ENCODE data around the gene DTD2. TPM values are rescaled to one million over a fixed set of nuclear protein-coding genes. Genes with fewer than 3 reads are reported as not detected.
A peak's percentile ranks its signal among the peaks of the same experiment; 100 is the strongest.

The DTD2 gene
- total RNA-seq, 2 donors from 2014 or later, result 28.9 to 56.5 TPM

DNA sequence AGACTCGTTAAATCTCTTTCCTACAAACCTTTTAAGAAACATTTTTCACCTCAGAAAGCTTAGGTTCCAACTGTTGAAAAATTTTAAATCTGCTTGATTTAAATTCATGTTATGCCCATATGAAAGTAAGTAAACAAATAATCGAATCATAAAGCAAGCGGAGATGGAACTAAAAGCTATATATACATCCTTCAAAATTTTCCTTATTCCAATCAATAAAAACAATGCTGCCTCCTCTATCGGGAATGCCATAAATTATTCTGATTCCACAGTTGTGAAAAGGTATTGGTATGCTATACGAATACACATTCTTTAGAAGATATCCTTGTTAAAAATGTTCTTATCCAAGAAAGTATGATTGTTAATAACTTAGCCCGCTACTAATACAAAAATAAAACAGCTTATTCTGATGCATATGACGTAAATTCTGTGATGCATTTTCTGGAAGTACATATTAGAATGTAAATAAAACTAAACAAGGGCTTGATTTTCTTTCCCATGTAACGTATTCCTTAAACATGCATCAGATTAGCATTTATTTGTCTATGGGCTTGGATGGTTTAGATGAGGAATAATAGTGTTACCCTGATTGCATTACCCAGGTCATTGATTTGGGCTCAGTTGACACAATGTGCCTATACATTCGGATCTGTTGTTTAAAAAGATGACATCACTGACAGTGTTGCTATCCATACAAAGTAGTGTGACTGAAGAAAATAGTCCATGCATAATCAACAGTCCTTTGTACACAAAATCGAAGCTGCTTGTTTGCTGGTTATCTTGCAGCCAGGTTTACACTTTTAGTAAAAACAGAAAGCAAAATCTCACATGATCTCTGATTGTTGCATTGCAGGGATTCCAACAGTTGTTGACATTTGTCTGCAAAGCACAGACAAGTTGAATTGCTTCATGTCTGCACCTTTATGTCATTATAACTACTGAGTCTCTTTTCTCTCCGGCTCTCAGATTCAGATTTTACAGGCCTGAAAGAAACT, 656 bp upstream of the DTD2 start:
- peak overlapping the region; percentile 77 for H3K4me3 ChIP-seq
- DNase-seq (ENCODE audit: low spot score) (no peak), ATAC-seq (ENCODE audit: insufficient number of reproducible peaks, low FRiP score, low read depth) (no peak)
- H3K27me3 ChIP-seq (replicated peaks; ENCODE audit: insufficient read depth), result no peaks in the 10 kb centered on the region
- TF ChIP-seq, protein P1, sequence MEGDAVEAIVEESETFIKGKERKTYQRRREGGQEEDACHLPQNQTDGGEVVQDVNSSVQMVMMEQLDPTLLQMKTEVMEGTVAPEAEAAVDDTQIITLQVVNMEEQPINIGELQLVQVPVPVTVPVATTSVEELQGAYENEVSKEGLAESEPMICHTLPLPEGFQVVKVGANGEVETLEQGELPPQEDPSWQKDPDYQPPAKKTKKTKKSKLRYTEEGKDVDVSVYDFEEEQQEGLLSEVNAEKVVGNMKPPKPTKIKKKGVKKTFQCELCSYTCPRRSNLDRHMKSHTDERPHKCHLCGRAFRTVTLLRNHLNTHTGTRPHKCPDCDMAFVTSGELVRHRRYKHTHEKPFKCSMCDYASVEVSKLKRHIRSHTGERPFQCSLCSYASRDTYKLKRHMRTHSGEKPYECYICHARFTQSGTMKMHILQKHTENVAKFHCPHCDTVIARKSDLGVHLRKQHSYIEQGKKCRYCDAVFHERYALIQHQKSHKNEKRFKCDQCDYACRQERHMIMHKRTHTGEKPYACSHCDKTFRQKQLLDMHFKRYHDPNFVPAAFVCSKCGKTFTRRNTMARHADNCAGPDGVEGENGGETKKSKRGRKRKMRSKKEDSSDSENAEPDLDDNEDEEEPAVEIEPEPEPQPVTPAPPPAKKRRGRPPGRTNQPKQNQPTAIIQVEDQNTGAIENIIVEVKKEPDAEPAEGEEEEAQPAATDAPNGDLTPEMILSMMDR (IDR thresholded peaks at IDR 0.05), result no peak
- H3K9me3 ChIP-seq, result no peaks in the 10 kb centered on the region
- H3K4me1 ChIP-seq (ENCODE audit: control insufficient read depth in 1 of 2, low read depth in 2 of 2), result peaks cover 3 to 12% of the 10 kb centered on the region in 2 donors
- H3K36me3 ChIP-seq, result no peaks in the 10 kb centered on the region
- peak overlapping the region; percentile 68 to 75 for H3K27ac ChIP-seq

DNA sequence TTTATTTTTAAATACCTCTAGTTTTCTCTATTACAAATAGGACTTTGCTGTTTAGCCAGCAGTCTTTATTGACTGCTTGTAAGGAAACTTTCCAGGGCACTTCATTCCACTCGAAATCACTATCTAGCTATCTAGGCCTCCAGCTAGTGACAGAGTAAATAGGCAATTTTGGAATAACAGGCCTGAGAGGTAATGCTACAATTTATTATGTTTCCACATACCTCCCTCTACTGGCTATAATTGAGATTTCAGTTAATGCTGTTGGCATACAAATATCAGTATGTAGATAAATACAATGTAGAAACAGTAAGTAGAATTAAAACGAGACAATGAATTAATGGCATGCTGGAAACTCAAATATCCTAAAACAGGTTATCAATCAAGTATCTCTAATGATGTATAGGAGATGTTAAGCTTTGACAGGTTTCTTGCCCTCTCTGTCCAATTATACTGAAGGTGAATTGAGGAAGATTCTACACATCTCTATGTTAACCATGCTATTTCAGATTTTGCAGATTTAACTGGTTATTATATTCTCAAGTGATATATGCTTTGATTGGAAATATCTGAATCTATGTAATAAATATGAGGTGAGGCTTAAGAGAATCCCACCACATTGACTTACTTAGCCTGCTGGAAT, 7.2 kb downstream of the DTD2 start:
- ATAC-seq (ENCODE audit: insufficient number of reproducible peaks, low FRiP score, low read depth) (peak; percentile 50), DNase-seq (ENCODE audit: low spot score) (no peak)
- no peak overlapping the region for H3K4me3 ChIP-seq
- H3K36me3 ChIP-seq, result peaks cover 8% of the 10 kb centered on the region
- TF ChIP-seq, protein P1 (IDR thresholded peaks at IDR 0.05), result peak; percentile 63
- no peaks in the 10 kb centered on the region for H3K27me3 ChIP-seq (replicated peaks; ENCODE audit: insufficient read depth)
- peaks cover 0 to 5% of the 10 kb centered on the region in 2 donors for H3K4me1 ChIP-seq (ENCODE audit: control insufficient read depth in 1 of 2, low read depth in 2 of 2)
- H3K9me3 ChIP-seq, result no peaks in the 10 kb centered on the region
- H3K27ac ChIP-seq, result no peak overlapping the region

DNA sequence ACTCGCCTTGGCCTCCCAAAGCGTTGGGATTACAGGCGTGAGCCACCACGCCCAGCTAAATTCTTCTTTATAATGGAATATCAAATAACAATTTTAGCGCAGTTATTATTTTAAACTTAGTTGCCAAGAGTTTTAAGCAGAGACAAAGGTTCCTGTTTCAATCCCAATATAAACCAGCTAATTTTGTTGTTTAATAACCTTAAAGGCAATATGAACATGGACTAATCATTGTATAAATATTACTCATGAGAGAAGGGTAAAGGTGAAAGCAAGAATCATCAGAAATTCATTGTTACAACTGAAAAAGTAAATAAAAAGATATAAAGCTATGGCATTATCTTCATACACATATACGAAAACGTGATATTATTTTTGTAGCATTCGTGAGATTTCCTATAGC, 8.2 kb downstream of the DTD2 start:
- Histone ChIP-seq H3K9me3 (no peaks in the 10 kb centered on the region), H3K36me3 (peaks cover 8% of the 10 kb centered on the region), H3K4me1 (ENCODE audit: control insufficient read depth in 1 of 2, low read depth in 2 of 2) (peaks cover 0 to 2% of the 10 kb centered on the region in 2 donors), H3K27ac (no peak overlapping the region), H3K27me3 (replicated peaks; ENCODE audit: insufficient read depth) (no peaks in the 10 kb centered on the region), H3K4me3 (no peak overlapping the region)
- DNase-seq (ENCODE audit: low spot score) (no peak), ATAC-seq (ENCODE audit: insufficient number of reproducible peaks, low FRiP score, low read depth) (no peak)
- TF ChIP-seq, protein P1 (IDR thresholded peaks at IDR 0.05), result no peak

DNA sequence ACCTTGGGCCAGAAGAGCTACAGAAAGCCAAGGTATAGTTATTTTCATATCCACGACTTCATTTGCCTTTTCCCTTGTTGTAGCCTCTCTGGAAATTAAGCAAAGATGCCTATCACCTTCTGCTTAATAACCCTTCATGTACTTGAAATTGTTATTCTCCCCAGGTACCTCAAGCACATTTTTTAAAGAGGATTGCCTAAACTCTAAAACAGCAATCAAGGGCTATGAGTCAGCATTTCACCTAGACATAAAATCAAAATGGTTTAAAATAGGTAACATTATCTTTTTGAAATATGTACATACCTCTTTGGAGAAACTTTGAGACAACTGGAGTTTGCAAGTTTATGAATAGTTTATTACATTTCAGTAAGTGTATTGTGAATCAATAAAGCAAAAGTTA, 11.6 kb downstream of the DTD2 start:
- DNase-seq (ENCODE audit: low spot score) (no peak), ATAC-seq (ENCODE audit: insufficient number of reproducible peaks, low FRiP score, low read depth) (no peak)
- Histone ChIP-seq H3K36me3 (no peaks in the 10 kb centered on the region), H3K4me3 (no peak overlapping the region), H3K9me3 (no peaks in the 10 kb centered on the region), H3K4me1 (ENCODE audit: control insufficient read depth in 1 of 2, low read depth in 2 of 2) (peaks cover 3 to 16% of the 10 kb centered on the region in 2 donors), H3K27me3 (replicated peaks; ENCODE audit: insufficient read depth) (no peaks in the 10 kb centered on the region), H3K27ac (no peak overlapping the region)
- TF ChIP-seq, protein P1 (IDR thresholded peaks at IDR 0.05), result no peak

DNA sequence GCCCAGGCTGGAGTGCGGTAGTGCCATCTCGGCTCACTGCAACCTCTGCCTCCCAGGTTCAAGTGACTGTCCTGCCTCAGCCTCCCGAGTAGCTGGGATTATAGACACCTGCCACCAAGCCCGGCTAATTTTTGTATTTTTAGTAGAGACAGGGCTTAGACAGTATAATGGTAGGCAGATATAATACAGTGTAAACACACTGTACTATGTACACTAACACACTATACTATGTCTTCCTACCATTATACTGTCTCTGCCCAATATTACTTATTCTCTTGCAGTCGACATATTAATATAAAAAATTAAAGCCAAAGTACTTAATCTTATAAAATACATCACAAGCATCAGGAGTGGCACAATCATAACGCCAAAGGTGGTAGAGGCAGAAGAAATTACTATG, 15.0 kb downstream of the DTD2 start:
- Histone ChIP-seq H3K36me3 (no peaks in the 10 kb centered on the region), H3K27ac (peak overlapping the region; percentile 35 to 59), H3K9me3 (no peaks in the 10 kb centered on the region), H3K4me3 (no peak overlapping the region), H3K27me3 (replicated peaks; ENCODE audit: insufficient read depth) (no peaks in the 10 kb centered on the region), H3K4me1 (ENCODE audit: control insufficient read depth in 1 of 2, low read depth in 2 of 2) (peaks cover 3 to 25% of the 10 kb centered on the region in 2 donors)
- TF ChIP-seq, protein P1 (IDR thresholded peaks at IDR 0.05), result no peak
- ATAC-seq (ENCODE audit: insufficient number of reproducible peaks, low FRiP score, low read depth) (no peak), DNase-seq (ENCODE audit: low spot score) (no peak)
